ENCODE measurements around the gene SHISA4. TPM values are rescaled to one million over a fixed set of nuclear protein-coding genes. Genes with fewer than 3 reads are reported as not detected.
A peak's percentile ranks its signal among the peaks of the same experiment; 100 is the strongest.
"Not testable (repeated sequence)": the region's sequence is repeated elsewhere in the genome, so short reads cannot be mapped to it uniquely, and the experiment has no call there.

SHISA4 gene
- total RNA-seq, 1 experiment from 2014 or later = 64.2 TPM

- DNase-seq (ENCODE audit: low read depth) = no peak
These were observed 9.7 kb downstream of the SHISA4 start for GRCh38 chr1:201898240-201898894.

- DNase-seq (ENCODE audit: low read depth) = no peak
These were observed 10.3 kb downstream of the SHISA4 start for GRCh38 chr1:201898992-201899391.

GRCh38 chr1:201899683-201900429 lies 11.2 kb downstream of the SHISA4 start:
- DNase-seq (ENCODE audit: low read depth) = no peak

- DNase-seq (ENCODE audit: low read depth) = no peak
These were observed 11.8 kb downstream of the SHISA4 start for GRCh38 chr1:201900476-201900875.

- not testable (repeated sequence) for DNase-seq (ENCODE audit: low read depth)
These were observed 12.3 kb downstream of the SHISA4 start for GRCh38 chr1:201901036-201901435.

- DNase-seq (ENCODE audit: low read depth) = peak; percentile 79
These were observed 13.5 kb downstream of the SHISA4 start for GRCh38 chr1:201902198-201902597.

- peak; percentile 92 for DNase-seq (ENCODE audit: low read depth)
These were observed 14.4 kb downstream of the SHISA4 start for GRCh38 chr1:201903135-201903534.

- DNase-seq (ENCODE audit: low read depth) = peak; percentile 94
These were observed 15.9 kb downstream of the SHISA4 start for GRCh38 chr1:201904579-201904978.

GRCh38 chr1:201905234-201905890 lies 16.7 kb downstream of the SHISA4 start:
- no peak for DNase-seq (ENCODE audit: low read depth)

GRCh38 chr1:201906336-201906735 lies 17.6 kb downstream of the SHISA4 start:
- DNase-seq (ENCODE audit: low read depth) = no peak

- DNase-seq (ENCODE audit: low read depth) = no peak
These were observed 18.9 kb downstream of the SHISA4 start for GRCh38 chr1:201907621-201908020.

GRCh38 chr1:201911826-201912571 lies 23.3 kb downstream of the SHISA4 start:
- DNase-seq (ENCODE audit: low read depth) = no peak

GRCh38 chr1:201912832-201913231 lies 24.1 kb downstream of the SHISA4 start:
- no peak for DNase-seq (ENCODE audit: low read depth)

GRCh38 chr1:201914456-201915235 lies 25.9 kb downstream of the SHISA4 start:
- no peak for DNase-seq (ENCODE audit: low read depth)

GRCh38 chr1:201916649-201917249 lies 28.1 kb downstream of the SHISA4 start:
- DNase-seq (ENCODE audit: low read depth) = peak; percentile 98

- DNase-seq (ENCODE audit: low read depth) = peak; percentile 96
These were observed 28.8 kb downstream of the SHISA4 start for GRCh38 chr1:201917362-201918033.

GRCh38 chr1:201918343-201918742 lies 29.6 kb downstream of the SHISA4 start:
- no peak for DNase-seq (ENCODE audit: low read depth)

- no peak for DNase-seq (ENCODE audit: low read depth)
These were observed 33.4 kb downstream of the SHISA4 start for GRCh38 chr1:201921952-201922558.

GRCh38 chr1:201925301-201925567 lies 36.5 kb downstream of the SHISA4 start:
- no peak for DNase-seq (ENCODE audit: low read depth)

- DNase-seq (ENCODE audit: low read depth) = no peak
These were observed 37.4 kb downstream of the SHISA4 start for GRCh38 chr1:201925981-201926645.

All from M059J (cell line).